Measurements from ENCODE around the gene PSEN1. TPM values are rescaled to one million over a fixed set of nuclear protein-coding genes. Genes with fewer than 3 reads are reported as not detected.

Gene PSEN1
- total and polyA plus RNA-seq, 2 experiments from 2014 or later, result 14.6 to 35.7 TPM

GRCh38 chr14:73266317-73266716 is 130.0 kb downstream of the PSEN1 start:
- H3K36me3 ChIP-seq (ENCODE audit: insufficient read depth), result no peaks in the 10 kb centered on the region; the same call in 1 of the 2 replicates
- no peaks in the 10 kb centered on the region for H3K9me2 ChIP-seq (ENCODE audit: insufficient read depth)
- no peaks in the 10 kb centered on the region for H4K20me1 ChIP-seq (replicated peaks; ENCODE audit: insufficient read depth)
- Mint-ChIP-seq H3K36me3 (ENCODE audit: low read depth) (peaks cover 13% of the 10 kb centered on the region), H3K27ac (no peak overlapping the region), H3K27me3 (ENCODE audit: insufficient read depth, low read depth, poor library complexity) (peaks cover 3% of the 10 kb centered on the region), H3K4me3 (no peak overlapping the region), H3K9me3 (no peaks in the 10 kb centered on the region), H3K4me1 (peaks cover 3% of the 10 kb centered on the region)
- DNase-seq (ENCODE audit: low spot score) (no peak), ATAC-seq (no peak)
- 0 out of 2 replicates have a peak, but pooled peaks cover 8% of the 10 kb centered on the region for H3F3A ChIP-seq (replicated peaks; ENCODE audit: low read depth)
- H3K4me1 ChIP-seq (ENCODE audit: insufficient read depth), result peaks cover 4% of the 10 kb centered on the region
- no peak overlapping the region for H3K27ac ChIP-seq (ENCODE audit: low read depth)
- no peak overlapping the region for H3K4me3 ChIP-seq
- TF ChIP-seq REST (IDR thresholded peaks at IDR 0.05; ENCODE audit: unreplicated experiment) (no peak), ETS1 (IDR thresholded peaks at IDR 0.05) (no peak), ZNF462 (CRISPR knock-in tag; IDR thresholded peaks at IDR 0.05) (no peak), ZNF114 (CRISPR knock-in tag; IDR thresholded peaks at IDR 0.05) (no peak), JUNB (IDR thresholded peaks at IDR 0.05; ENCODE audit: unreplicated experiment) (no peak), ZNF331 (CRISPR knock-in tag; IDR thresholded peaks at IDR 0.05; ENCODE audit: low read depth) (no peak), STAT1 (IDR thresholded peaks at IDR 0.05; ENCODE audit: unreplicated experiment) (no peak), EZH2 (IDR thresholded peaks at IDR 0.05; ENCODE audit: low read depth, unreplicated experiment) (no peak), POLR2AphosphoS5 (IDR thresholded peaks at IDR 0.05; ENCODE audit: low read depth) (no peak), NANOG (IDR thresholded peaks at IDR 0.05; ENCODE audit: borderline replicate concordance) (no peak), EZH2phosphoT487 (IDR thresholded peaks at IDR 0.05; ENCODE audit: unreplicated experiment) (no peak), CREB1 (CRISPR knock-in tag; IDR thresholded peaks at IDR 0.05; ENCODE audit: low read depth) (no peak), CTCF (conservative IDR thresholded peaks at IDR 0.05; ENCODE audit: low read depth in 2 of 2) (no peak)
- H3K4me2 ChIP-seq, result no peak overlapping the region
- H3K79me2 ChIP-seq (replicated peaks; ENCODE audit: insufficient read depth), result no peaks in the 10 kb centered on the region
- H2AFZ ChIP-seq, result no peak overlapping the region
- H3K27me3 ChIP-seq (ENCODE audit: insufficient read depth), result no peaks in the 10 kb centered on the region
